Neural crest cell (in vitro differentiated cells): Measurements from ENCODE around the gene TREML4. TPM values are rescaled to one million over a fixed set of nuclear protein-coding genes. Genes with fewer than 3 reads are reported as not detected.

Experiments used
- DNase-seq: peaks from one replicate; pipeline ENCODE4 v3.0.0; 2021; ENCODE audit warnings: low read depth, mixed read lengths, low spot score
- H3K27ac Mint-ChIP-seq: one replicate; pipeline ENCODE4 v1.8.0; 2021; ENCODE audit warnings: mild to moderate bottlenecking, mixed read lengths; ENCODE audit not compliant: unreplicated experiment
- H3K27me3 Mint-ChIP-seq: 2 replicates; pipeline ENCODE4 v1.8.0; 2021; ENCODE audit warnings: low read depth, mild to moderate bottlenecking, mixed read lengths
- H3K36me3 Mint-ChIP-seq: 2 replicates; pipeline ENCODE4 v1.8.0; 2021; ENCODE audit warnings: low read depth, mild to moderate bottlenecking, mixed read lengths
- H3K4me1 Mint-ChIP-seq: 2 replicates; pipeline ENCODE4 v1.8.0; 2021; ENCODE audit warnings: mixed read lengths
- H3K4me3 Mint-ChIP-seq: one replicate; pipeline ENCODE4 v1.8.0; 2021; ENCODE audit warnings: mild to moderate bottlenecking, mixed read lengths
- H3K9me3 Mint-ChIP-seq: 2 replicates; pipeline ENCODE4 v1.8.0; 2021; ENCODE audit warnings: mixed read lengths
- CTCF ChIP-seq: fragments of 200-600 bp; sonication (generic); conservative IDR thresholded peaks from 2 replicates; pipeline ENCODE4 v1.5.0; 2021; ENCODE audit warnings: antibody characterized with exemption, mild to moderate bottlenecking
- total RNA-seq: library from RNA; stranded (reverse); gene quantifications from 2 replicates; pipeline ENCODE4 v1.2.1, GENCODE V29; 2021

TREML4 gene
- total RNA-seq, 1 donor from 2014 or later, result not detected

- no peak for DNase-seq
- Mint-ChIP-seq H3K9me3 (peaks cover 13% of the 10 kb centered on the region), H3K27ac (no peak overlapping the region), H3K4me3 (no peak overlapping the region), H3K27me3 (peaks cover 22% of the 10 kb centered on the region), H3K36me3 (peaks cover 13% of the 10 kb centered on the region), H3K4me1 (no peaks in the 10 kb centered on the region)
- no peak for TF ChIP-seq CTCF
Measured at GRCh38 chr6:41222513-41222912, 5.6 kb upstream of the TREML4 start.

- H3K27ac Mint-ChIP-seq, result no peak overlapping the region
- TF ChIP-seq CTCF, result no peak
Measured at GRCh38 chr6:41224800-41225199, 3.3 kb upstream of the TREML4 start.

GRCh38 chr6:41226752-41227151, 1.4 kb upstream of the TREML4 start:
- no peak for DNase-seq
- Mint-ChIP-seq H3K36me3 (no peaks in the 10 kb centered on the region), H3K4me1 (no peaks in the 10 kb centered on the region), H3K9me3 (peaks cover 1% of the 10 kb centered on the region), H3K27me3 (peaks cover 36% of the 10 kb centered on the region), H3K27ac (no peak overlapping the region), H3K4me3 (no peak overlapping the region)
- TF ChIP-seq CTCF, result no peak

More at GRCh38 chr6:41224800-41225199, 3.3 kb upstream of the TREML4 start:
- peaks cover 30% of the 10 kb centered on the region for H3K27me3 Mint-ChIP-seq
- no peaks in the 10 kb centered on the region for H3K4me1 Mint-ChIP-seq
- no peak overlapping the region for H3K4me3 Mint-ChIP-seq
- peaks cover 9% of the 10 kb centered on the region for H3K9me3 Mint-ChIP-seq
- DNase-seq, result no peak
- peaks cover 10% of the 10 kb centered on the region for H3K36me3 Mint-ChIP-seq

- no peak for TF ChIP-seq CTCF
- Mint-ChIP-seq H3K9me3 (no peaks in the 10 kb centered on the region), H3K4me1 (no peaks in the 10 kb centered on the region), H3K36me3 (no peaks in the 10 kb centered on the region), H3K27ac (no peak overlapping the region), H3K4me3 (no peak overlapping the region), H3K27me3 (peaks cover 43% of the 10 kb centered on the region)
- no peak for DNase-seq
Measured at GRCh38 chr6:41228616-41229015, 467 bp downstream of the TREML4 start.

- Mint-ChIP-seq H3K27ac (no peak overlapping the region), H3K36me3 (no peaks in the 10 kb centered on the region), H3K4me3 (no peak overlapping the region), H3K27me3 (peaks cover 42% of the 10 kb centered on the region), H3K9me3 (no peaks in the 10 kb centered on the region), H3K4me1 (no peaks in the 10 kb centered on the region)
- no peak for DNase-seq
- no peak for TF ChIP-seq CTCF
Measured at GRCh38 chr6:41229721-41230120, 1.6 kb downstream of the TREML4 start.

GRCh38 chr6:41231246-41231645, 3.1 kb downstream of the TREML4 start:
- DNase-seq, result no peak
- Mint-ChIP-seq H3K36me3 (no peaks in the 10 kb centered on the region), H3K9me3 (no peaks in the 10 kb centered on the region), H3K4me3 (no peak overlapping the region), H3K27ac (no peak overlapping the region), H3K4me1 (no peaks in the 10 kb centered on the region), H3K27me3 (peaks cover 48% of the 10 kb centered on the region)
- no peak for TF ChIP-seq CTCF
